ENCODE measurements around the gene PAH. TPM values are rescaled to one million over a fixed set of nuclear protein-coding genes. Genes with fewer than 3 reads are reported as not detected.

Gene PAH
- total and polyA plus RNA-seq, 2 donors (not counting 3 experiments of a cell fraction or from before 2014, with no cell fraction given) = not detected

- FAIRE-seq (no peak), DNase-seq (ENCODE audit: low read depth, low spot score) (no peak)
- H3K9me1 ChIP-seq (replicated peaks; ENCODE audit: control insufficient read depth, extremely low read depth, insufficient read depth, low read length) = no peaks in the 10 kb centered on the region
- H3K79me2 ChIP-seq (ENCODE audit: control insufficient read depth, insufficient read depth, low read length) = no peaks in the 10 kb centered on the region
- H3K9me3 ChIP-seq (replicated peaks; ENCODE audit: control insufficient read depth, insufficient read depth, low read length) = no peaks in the 10 kb centered on the region
- H2AFZ ChIP-seq (ENCODE audit: low read depth, low read length) = no peak overlapping the region
- ChIA-PET POLR2A (no interaction called here), CTCF (no interaction called here)
- H3K9ac ChIP-seq (replicated peaks; ENCODE audit: extremely low read depth, insufficient read depth, low read length) = no peak overlapping the region
- no peaks in the 10 kb centered on the region for H4K20me1 ChIP-seq (replicated peaks; ENCODE audit: control insufficient read depth, extremely low read depth, insufficient read depth, low read length)
- H3K27ac ChIP-seq (ENCODE audit: insufficient read depth, low read depth, low read length) = no peak overlapping the region
- intact Hi-C loops (cut with micrococcal nuclease) = no loop called here
- H3K4me3 ChIP-seq (replicated peaks in 1 of 3; ENCODE audit: insufficient read depth in 1 of 3, low read depth in 1 of 3, low read length in 3 of 3) = no peak overlapping the region
- H3K4me1 ChIP-seq (ENCODE audit: control insufficient read depth, extremely low read depth, insufficient read depth, low read length) = peaks cover 4% of the 10 kb centered on the region
- TF ChIP-seq CTCF (IDR thresholded peaks at IDR 0.05; ENCODE audit: extremely low read depth in 1 of 2, insufficient read depth in 1 of 2, low read depth in 1 of 2, low read length in 2 of 2) (no peak), POLR2AphosphoS5 (IDR thresholded peaks at IDR 0.05; ENCODE audit: insufficient read depth, low read depth, low read length) (no peak), FOS (IDR thresholded peaks at IDR 0.05; ENCODE audit: borderline replicate concordance, insufficient read depth, low read length) (no peak), EZH2 (IDR thresholded peaks at IDR 0.05; ENCODE audit: borderline replicate concordance, low read depth, low read length, severe bottlenecking) (no peak), GATA2 (IDR thresholded peaks at IDR 0.05; ENCODE audit: insufficient read depth, insufficient read length, low read depth, low read length) (no peak), MAX (IDR thresholded peaks at IDR 0.05; ENCODE audit: insufficient read depth, insufficient read length) (no peak), MYC (IDR thresholded peaks at IDR 0.05; ENCODE audit: low read depth, low read length) (no peak), POLR2A (IDR thresholded peaks at IDR 0.05; ENCODE audit: low read depth, low read length) (no peak), JUN (IDR thresholded peaks at IDR 0.05; ENCODE audit: borderline replicate concordance, insufficient read depth, insufficient read length, low read depth) (no peak)
- no TSS peak for BruUV-seq (replicated peaks)
- H3K36me3 ChIP-seq (ENCODE audit: control insufficient read depth in 2 of 2, extremely low read depth in 1 of 2, insufficient read depth in 2 of 2, low read length in 2 of 2) = no peaks in the 10 kb centered on the region
- no peak overlapping the region for H3K4me2 ChIP-seq (ENCODE audit: insufficient read depth, low read length)
- dilution Hi-C loops (cut with MboI; ENCODE audit: extremely low pct_ligation_motif_present, low sequenced_read_pairs) = no loop called here
- H3K27me3 ChIP-seq (ENCODE audit: control insufficient read depth in 2 of 2, insufficient read depth in 2 of 2, low read length in 2 of 2) = peaks cover 34 to 51% of the 10 kb centered on the region in 2 experiments
Measured at GRCh38 chr12:102953221-102953620, 36.2 kb upstream of the PAH start.

All from endothelial cell of umbilical vein (primary cell).